ENCODE measurements around the gene GPN3. TPM values are rescaled to one million over a fixed set of nuclear protein-coding genes. Genes with fewer than 3 reads are reported as not detected.

Gene GPN3
- total and polyA plus RNA-seq, 10 of the 15 experiments (the other 5 are each of a cell fraction or from before 2014, with no cell fraction given) = 27.1 to 117 (median 53.5) TPM

DNA sequence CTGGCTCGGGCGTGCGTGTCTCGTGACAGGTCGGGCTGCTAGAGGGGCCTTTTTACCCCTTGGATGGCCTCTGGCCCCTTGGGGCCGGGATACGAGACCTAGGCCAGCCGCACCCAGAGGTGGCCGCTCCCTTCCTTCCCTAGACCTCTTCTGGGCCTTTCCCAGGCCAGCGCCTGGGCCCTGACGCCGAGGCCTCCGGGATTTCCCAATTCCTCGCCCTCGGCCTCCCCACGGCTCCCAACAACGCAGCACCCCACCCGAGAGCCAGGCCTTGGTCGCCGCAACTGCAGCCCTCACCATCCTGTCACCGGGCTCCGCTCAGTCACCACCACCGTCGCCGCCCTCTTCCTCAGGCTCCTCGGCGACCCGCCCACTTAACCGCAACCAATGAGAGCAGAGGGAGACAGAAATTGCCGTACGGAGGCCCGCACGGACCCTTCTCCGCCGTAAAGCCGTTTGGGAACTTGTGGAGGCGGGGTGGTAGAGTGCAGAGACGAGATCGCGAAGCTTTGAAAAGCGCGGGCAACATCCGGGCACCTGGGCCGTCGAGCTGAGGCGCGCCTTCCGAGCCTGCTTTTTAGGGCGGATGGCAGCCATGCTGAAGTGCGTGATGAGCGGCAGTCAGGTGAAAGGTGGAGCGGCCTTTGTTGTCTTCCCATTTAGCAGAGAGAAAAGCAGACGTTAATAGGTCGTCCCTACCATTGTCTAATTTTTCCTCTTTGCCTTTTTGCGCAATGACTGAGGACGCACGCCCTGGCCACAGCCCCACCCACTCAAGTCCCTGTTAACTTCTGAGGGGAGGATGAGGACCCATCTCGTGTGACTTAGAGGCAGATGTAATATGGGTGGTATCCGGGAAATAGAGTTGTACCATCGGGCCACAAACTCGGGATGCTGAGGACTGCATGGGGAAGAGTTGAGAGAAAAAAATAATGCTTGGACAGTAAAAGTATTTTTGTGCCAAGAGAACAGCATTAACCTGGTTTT, 34.0 kb upstream of the GPN3 start, which contains the start of the genes RAD9B and VPS29 (continued):
- peak; percentile 53 for TF ChIP-seq MYC (IDR thresholded peaks at IDR 0.05; ENCODE audit: insufficient read depth, insufficient read length, insufficient replicate concordance, low read length, severe bottlenecking)
- TF ChIP-seq, protein P1, sequence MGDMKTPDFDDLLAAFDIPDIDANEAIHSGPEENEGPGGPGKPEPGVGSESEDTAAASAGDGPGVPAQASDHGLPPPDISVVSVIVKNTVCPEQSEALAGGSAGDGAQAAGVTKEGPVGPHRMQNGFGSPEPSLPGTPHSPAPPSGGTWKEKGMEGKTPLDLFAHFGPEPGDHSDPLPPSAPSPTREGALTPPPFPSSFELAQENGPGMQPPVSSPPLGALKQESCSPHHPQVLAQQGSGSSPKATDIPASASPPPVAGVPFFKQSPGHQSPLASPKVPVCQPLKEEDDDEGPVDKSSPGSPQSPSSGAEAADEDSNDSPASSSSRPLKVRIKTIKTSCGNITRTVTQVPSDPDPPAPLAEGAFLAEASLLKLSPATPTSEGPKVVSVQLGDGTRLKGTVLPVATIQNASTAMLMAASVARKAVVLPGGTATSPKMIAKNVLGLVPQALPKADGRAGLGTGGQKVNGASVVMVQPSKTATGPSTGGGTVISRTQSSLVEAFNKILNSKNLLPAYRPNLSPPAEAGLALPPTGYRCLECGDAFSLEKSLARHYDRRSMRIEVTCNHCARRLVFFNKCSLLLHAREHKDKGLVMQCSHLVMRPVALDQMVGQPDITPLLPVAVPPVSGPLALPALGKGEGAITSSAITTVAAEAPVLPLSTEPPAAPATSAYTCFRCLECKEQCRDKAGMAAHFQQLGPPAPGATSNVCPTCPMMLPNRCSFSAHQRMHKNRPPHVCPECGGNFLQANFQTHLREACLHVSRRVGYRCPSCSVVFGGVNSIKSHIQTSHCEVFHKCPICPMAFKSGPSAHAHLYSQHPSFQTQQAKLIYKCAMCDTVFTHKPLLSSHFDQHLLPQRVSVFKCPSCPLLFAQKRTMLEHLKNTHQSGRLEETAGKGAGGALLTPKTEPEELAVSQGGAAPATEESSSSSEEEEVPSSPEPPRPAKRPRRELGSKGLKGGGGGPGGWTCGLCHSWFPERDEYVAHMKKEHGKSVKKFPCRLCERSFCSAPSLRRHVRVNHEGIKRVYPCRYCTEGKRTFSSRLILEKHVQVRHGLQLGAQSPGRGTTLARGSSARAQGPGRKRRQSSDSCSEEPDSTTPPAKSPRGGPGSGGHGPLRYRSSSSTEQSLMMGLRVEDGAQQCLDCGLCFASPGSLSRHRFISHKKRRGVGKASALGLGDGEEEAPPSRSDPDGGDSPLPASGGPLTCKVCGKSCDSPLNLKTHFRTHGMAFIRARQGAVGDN (IDR thresholded peaks at IDR 0.05) = peak; percentile 100
- peak; percentile 99 for TF ChIP-seq POLR2A (IDR thresholded peaks at IDR 0.05; ENCODE audit: low read depth, low read length)
- TF ChIP-seq, protein P2, sequence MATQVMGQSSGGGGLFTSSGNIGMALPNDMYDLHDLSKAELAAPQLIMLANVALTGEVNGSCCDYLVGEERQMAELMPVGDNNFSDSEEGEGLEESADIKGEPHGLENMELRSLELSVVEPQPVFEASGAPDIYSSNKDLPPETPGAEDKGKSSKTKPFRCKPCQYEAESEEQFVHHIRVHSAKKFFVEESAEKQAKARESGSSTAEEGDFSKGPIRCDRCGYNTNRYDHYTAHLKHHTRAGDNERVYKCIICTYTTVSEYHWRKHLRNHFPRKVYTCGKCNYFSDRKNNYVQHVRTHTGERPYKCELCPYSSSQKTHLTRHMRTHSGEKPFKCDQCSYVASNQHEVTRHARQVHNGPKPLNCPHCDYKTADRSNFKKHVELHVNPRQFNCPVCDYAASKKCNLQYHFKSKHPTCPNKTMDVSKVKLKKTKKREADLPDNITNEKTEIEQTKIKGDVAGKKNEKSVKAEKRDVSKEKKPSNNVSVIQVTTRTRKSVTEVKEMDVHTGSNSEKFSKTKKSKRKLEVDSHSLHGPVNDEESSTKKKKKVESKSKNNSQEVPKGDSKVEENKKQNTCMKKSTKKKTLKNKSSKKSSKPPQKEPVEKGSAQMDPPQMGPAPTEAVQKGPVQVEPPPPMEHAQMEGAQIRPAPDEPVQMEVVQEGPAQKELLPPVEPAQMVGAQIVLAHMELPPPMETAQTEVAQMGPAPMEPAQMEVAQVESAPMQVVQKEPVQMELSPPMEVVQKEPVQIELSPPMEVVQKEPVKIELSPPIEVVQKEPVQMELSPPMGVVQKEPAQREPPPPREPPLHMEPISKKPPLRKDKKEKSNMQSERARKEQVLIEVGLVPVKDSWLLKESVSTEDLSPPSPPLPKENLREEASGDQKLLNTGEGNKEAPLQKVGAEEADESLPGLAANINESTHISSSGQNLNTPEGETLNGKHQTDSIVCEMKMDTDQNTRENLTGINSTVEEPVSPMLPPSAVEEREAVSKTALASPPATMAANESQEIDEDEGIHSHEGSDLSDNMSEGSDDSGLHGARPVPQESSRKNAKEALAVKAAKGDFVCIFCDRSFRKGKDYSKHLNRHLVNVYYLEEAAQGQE (IDR thresholded peaks at IDR 0.05; ENCODE audit: low read depth, low read length) = no peak
- TF ChIP-seq HDAC6 (IDR thresholded peaks at IDR 0.05; ENCODE audit: unreplicated experiment) = no peak
- TF ChIP-seq, protein P3, sequence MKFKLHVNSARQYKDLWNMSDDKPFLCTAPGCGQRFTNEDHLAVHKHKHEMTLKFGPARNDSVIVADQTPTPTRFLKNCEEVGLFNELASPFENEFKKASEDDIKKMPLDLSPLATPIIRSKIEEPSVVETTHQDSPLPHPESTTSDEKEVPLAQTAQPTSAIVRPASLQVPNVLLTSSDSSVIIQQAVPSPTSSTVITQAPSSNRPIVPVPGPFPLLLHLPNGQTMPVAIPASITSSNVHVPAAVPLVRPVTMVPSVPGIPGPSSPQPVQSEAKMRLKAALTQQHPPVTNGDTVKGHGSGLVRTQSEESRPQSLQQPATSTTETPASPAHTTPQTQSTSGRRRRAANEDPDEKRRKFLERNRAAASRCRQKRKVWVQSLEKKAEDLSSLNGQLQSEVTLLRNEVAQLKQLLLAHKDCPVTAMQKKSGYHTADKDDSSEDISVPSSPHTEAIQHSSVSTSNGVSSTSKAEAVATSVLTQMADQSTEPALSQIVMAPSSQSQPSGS (IDR thresholded peaks at IDR 0.05; ENCODE audit: low read length) = no peak
- peak; percentile 84 for TF ChIP-seq IKZF1 (conservative IDR thresholded peaks at IDR 0.05)
- peak; percentile 92 for TF ChIP-seq HDGF (IDR thresholded peaks at IDR 0.05)
- peak; percentile 92; the same call in 1 of the 2 replicates for TF ChIP-seq CBX5 (IDR thresholded peaks at IDR 0.05; ENCODE audit: low read depth)
- no peak for TF ChIP-seq FOS (IDR thresholded peaks at IDR 0.05; ENCODE audit: borderline replicate concordance, extremely low read depth, insufficient read length)
- TF ChIP-seq BACH1 (IDR thresholded peaks at IDR 0.05; ENCODE audit: borderline replicate concordance) = peak; percentile 68
- TF ChIP-seq ETV6 (conservative IDR thresholded peaks at IDR 0.05 in 1 of 2, IDR thresholded peaks at IDR 0.05 in 1 of 2; ENCODE audit: borderline replicate concordance in 1 of 2, low read depth in 1 of 2) = peak in 1 of 2 experiments; percentile 55; a peak in 1 of 4 replicates
- TF ChIP-seq SMAD5 (IDR thresholded peaks at IDR 0.05; ENCODE audit: low read depth) = peak; percentile 89; the same call in 1 of the 2 replicates
- TF ChIP-seq CBFB (IDR thresholded peaks at IDR 0.05; ENCODE audit: low read depth) = peak; percentile 97
- TF ChIP-seq RAD21 (IDR thresholded peaks at IDR 0.05; ENCODE audit: insufficient read depth, low read depth, low read length) = no peak
- TF ChIP-seq RFX5 (IDR thresholded peaks at IDR 0.05; ENCODE audit: low read depth, low read length) = peak; percentile 74
- TF ChIP-seq, protein P4, sequence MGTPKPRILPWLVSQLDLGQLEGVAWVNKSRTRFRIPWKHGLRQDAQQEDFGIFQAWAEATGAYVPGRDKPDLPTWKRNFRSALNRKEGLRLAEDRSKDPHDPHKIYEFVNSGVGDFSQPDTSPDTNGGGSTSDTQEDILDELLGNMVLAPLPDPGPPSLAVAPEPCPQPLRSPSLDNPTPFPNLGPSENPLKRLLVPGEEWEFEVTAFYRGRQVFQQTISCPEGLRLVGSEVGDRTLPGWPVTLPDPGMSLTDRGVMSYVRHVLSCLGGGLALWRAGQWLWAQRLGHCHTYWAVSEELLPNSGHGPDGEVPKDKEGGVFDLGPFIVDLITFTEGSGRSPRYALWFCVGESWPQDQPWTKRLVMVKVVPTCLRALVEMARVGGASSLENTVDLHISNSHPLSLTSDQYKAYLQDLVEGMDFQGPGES (IDR thresholded peaks at IDR 0.05) = 0 out of 2 replicates have a peak, but pooled peaks have one; percentile 11
- TF ChIP-seq NFIC (IDR thresholded peaks at IDR 0.05; ENCODE audit: low read depth, low read length) = peak; percentile 50; the same call in 1 of the 2 replicates
- no peak for TF ChIP-seq TCF12 (IDR thresholded peaks at IDR 0.05; ENCODE audit: low read depth, low read length)
